Activated CD8-positive, alpha-beta memory T cell treated with anti-CD3 and anti-CD28 coated beads, Interleukin-2, amount 10 ng/mL, durations not matched to agents 7 days and 5 days (primary cell): ENCODE data around the gene PTPRD. TPM values are rescaled to one million over a fixed set of nuclear protein-coding genes. Genes with fewer than 3 reads are reported as not detected.
"Not testable (repeated sequence)": the region's sequence is repeated elsewhere in the genome, so short reads cannot be mapped to it uniquely, and the experiment has no call there.

Experiments
- ATAC-seq: fragments of 150-1000 bp; cut with Tn5 transposase; one replicate; pipeline ENCODE4 v1.10.0; 2021; ENCODE audit warnings: moderate library complexity
- CTCF ChIA-PET: fragments of 350-600 bp; sonication (Branson Sonifier 250); formaldehyde crosslinking; loops from one replicate; lab custom pipeline; 2021; ENCODE audit warnings: antibody characterized with exemption; lab: Charles Lee
- DNase-seq: peaks from one replicate; pipeline ENCODE4 v3.0.0-alpha.2; 2020
- H3K27ac Mint-ChIP-seq: one replicate; pipeline ENCODE4 v1.8.0; 2021; ENCODE audit warnings: mild to moderate bottlenecking, mixed read lengths
- H3K27me3 Mint-ChIP-seq: one replicate; pipeline ENCODE4 v1.8.0; 2021; ENCODE audit warnings: mixed read lengths
- H3K36me3 Mint-ChIP-seq: one replicate; pipeline ENCODE4 v1.8.0; 2021; ENCODE audit warnings: mild to moderate bottlenecking, mixed read lengths
- H3K4me1 Mint-ChIP-seq: one replicate; pipeline ENCODE4 v1.8.0; 2021; ENCODE audit warnings: mixed read lengths
- H3K4me3 Mint-ChIP-seq: one replicate; pipeline ENCODE4 v1.8.0; 2021; ENCODE audit warnings: mild to moderate bottlenecking, moderate library complexity, mixed read lengths
- H3K9me3 Mint-ChIP-seq: one replicate; pipeline ENCODE4 v1.8.0; 2022; ENCODE audit warnings: low read depth, mixed read lengths
- total RNA-seq, 2 experiments: library from RNA; stranded (reverse); gene quantifications; one replicate each; pipeline ENCODE4 v1.2.3, GENCODE V29; 2021

Gene PTPRD
- total RNA-seq, 2 experiments from 2014 or later: 0.07 TPM; not detected in 1

GRCh38 chr9:9483175-9483574 is 1129.6 kb downstream of the PTPRD start:
- Mint-ChIP-seq H3K4me1 (no peaks in the 10 kb centered on the region), H3K36me3 (no peaks in the 10 kb centered on the region), H3K9me3 (peaks cover 3% of the 10 kb centered on the region), H3K4me3 (no peak overlapping the region), H3K27ac (no peak overlapping the region), H3K27me3 (no peaks in the 10 kb centered on the region)
- CTCF ChIA-PET: no interaction called here
- DNase-seq (no peak), ATAC-seq (no peak)

- H3K4me3 Mint-ChIP-seq: no peak overlapping the region
- CTCF ChIA-PET: no interaction called here
Measured at GRCh38 chr9:9478741-9479140, 1134.1 kb downstream of the PTPRD start.

GRCh38 chr9:9469271-9469670 is 1143.5 kb downstream of the PTPRD start:
- H3K4me1 Mint-ChIP-seq: no peaks in the 10 kb centered on the region
- H3K27ac Mint-ChIP-seq: no peak overlapping the region
- H3K4me3 Mint-ChIP-seq: no peak overlapping the region
- H3K27me3 Mint-ChIP-seq: no peaks in the 10 kb centered on the region
- H3K9me3 Mint-ChIP-seq: peaks cover 7% of the 10 kb centered on the region
- ATAC-seq: no peak
- no peaks in the 10 kb centered on the region for H3K36me3 Mint-ChIP-seq
- CTCF ChIA-PET: no interaction called here
- DNase-seq: no peak

More at GRCh38 chr9:9478741-9479140, 1134.1 kb downstream of the PTPRD start:
- no peak overlapping the region for H3K27ac Mint-ChIP-seq
- H3K9me3 Mint-ChIP-seq: peaks cover 4% of the 10 kb centered on the region
- no peak for ATAC-seq
- no peaks in the 10 kb centered on the region for H3K27me3 Mint-ChIP-seq
- H3K36me3 Mint-ChIP-seq: no peaks in the 10 kb centered on the region
- DNase-seq: no peak
- no peaks in the 10 kb centered on the region for H3K4me1 Mint-ChIP-seq

- DNase-seq, H3K4me3 Mint-ChIP-seq, H3K36me3 Mint-ChIP-seq, CTCF ChIA-PET, H3K27me3 Mint-ChIP-seq, ATAC-seq, H3K27ac Mint-ChIP-seq, H3K4me1 Mint-ChIP-seq, H3K9me3 Mint-ChIP-seq: not testable (repeated sequence)
Measured at GRCh38 chr9:9441874-9442273, 1170.9 kb downstream of the PTPRD start.

GRCh38 chr9:9437641-9438040 is 1175.2 kb downstream of the PTPRD start:
- no peak overlapping the region for H3K4me3 Mint-ChIP-seq
- peaks cover 7% of the 10 kb centered on the region for H3K9me3 Mint-ChIP-seq
- CTCF ChIA-PET: no interaction called here
- no peaks in the 10 kb centered on the region for H3K4me1 Mint-ChIP-seq
- H3K27ac Mint-ChIP-seq: no peak overlapping the region
- DNase-seq (no peak), ATAC-seq (no peak)
- no peaks in the 10 kb centered on the region for H3K36me3 Mint-ChIP-seq
- H3K27me3 Mint-ChIP-seq: no peaks in the 10 kb centered on the region

GRCh38 chr9:9426454-9426853 is 1186.3 kb downstream of the PTPRD start:
- DNase-seq, ATAC-seq, CTCF ChIA-PET, H3K27me3 Mint-ChIP-seq, H3K36me3 Mint-ChIP-seq, H3K4me3 Mint-ChIP-seq, H3K4me1 Mint-ChIP-seq, H3K27ac Mint-ChIP-seq, H3K9me3 Mint-ChIP-seq: not testable (repeated sequence)

- CTCF ChIA-PET: no interaction called here
- Mint-ChIP-seq H3K36me3 (no peaks in the 10 kb centered on the region), H3K27ac (no peak overlapping the region), H3K27me3 (no peaks in the 10 kb centered on the region), H3K9me3 (peaks cover 3% of the 10 kb centered on the region), H3K4me1 (no peaks in the 10 kb centered on the region), H3K4me3 (no peak overlapping the region)
- DNase-seq (no peak), ATAC-seq (no peak)
Measured at GRCh38 chr9:9412241-9412640, 1200.6 kb downstream of the PTPRD start.

- Mint-ChIP-seq H3K27me3 (no peaks in the 10 kb centered on the region), H3K9me3 (peaks cover 3% of the 10 kb centered on the region), H3K4me3 (no peak overlapping the region), H3K27ac (no peak overlapping the region), H3K36me3 (no peaks in the 10 kb centered on the region), H3K4me1 (no peaks in the 10 kb centered on the region)
- DNase-seq (no peak), ATAC-seq (no peak)
- CTCF ChIA-PET: no interaction called here
Measured at GRCh38 chr9:9410736-9411135, 1202.1 kb downstream of the PTPRD start.

- peaks cover 2% of the 10 kb centered on the region for H3K9me3 Mint-ChIP-seq
- CTCF ChIA-PET: no interaction called here
- DNase-seq: no peak
Measured at GRCh38 chr9:9399982-9400381, 1212.8 kb downstream of the PTPRD start.

GRCh38 chr9:9396518-9396917 is 1216.3 kb downstream of the PTPRD start:
- no peak overlapping the region for H3K27ac Mint-ChIP-seq
- H3K4me1 Mint-ChIP-seq: no peaks in the 10 kb centered on the region
- no peaks in the 10 kb centered on the region for H3K36me3 Mint-ChIP-seq
- DNase-seq (no peak), ATAC-seq (no peak)
- no peak overlapping the region for H3K4me3 Mint-ChIP-seq
- CTCF ChIA-PET: no interaction called here
- H3K9me3 Mint-ChIP-seq: no peaks in the 10 kb centered on the region
- no peaks in the 10 kb centered on the region for H3K27me3 Mint-ChIP-seq

More at GRCh38 chr9:9399982-9400381, 1212.8 kb downstream of the PTPRD start:
- H3K4me1 Mint-ChIP-seq: no peaks in the 10 kb centered on the region
- H3K4me3 Mint-ChIP-seq: no peak overlapping the region
- no peak for ATAC-seq
- H3K36me3 Mint-ChIP-seq: no peaks in the 10 kb centered on the region
- H3K27me3 Mint-ChIP-seq: no peaks in the 10 kb centered on the region
- H3K27ac Mint-ChIP-seq: no peak overlapping the region

GRCh38 chr9:9395539-9395938 is 1217.3 kb downstream of the PTPRD start:
- no peaks in the 10 kb centered on the region for H3K4me1 Mint-ChIP-seq
- H3K9me3 Mint-ChIP-seq: no peaks in the 10 kb centered on the region
- CTCF ChIA-PET: no interaction called here
- H3K27me3 Mint-ChIP-seq: no peaks in the 10 kb centered on the region
- no peak overlapping the region for H3K27ac Mint-ChIP-seq
- ATAC-seq (no peak), DNase-seq (no peak)
- H3K36me3 Mint-ChIP-seq: no peaks in the 10 kb centered on the region
- no peak overlapping the region for H3K4me3 Mint-ChIP-seq

- Mint-ChIP-seq H3K36me3 (no peaks in the 10 kb centered on the region), H3K4me3 (no peak overlapping the region), H3K27me3 (no peaks in the 10 kb centered on the region), H3K9me3 (no peaks in the 10 kb centered on the region), H3K27ac (no peak overlapping the region), H3K4me1 (no peaks in the 10 kb centered on the region)
- DNase-seq: no peak
- CTCF ChIA-PET: no interaction called here
- no peak for ATAC-seq
Measured at GRCh38 chr9:9392755-9393154, 1220.0 kb downstream of the PTPRD start.

GRCh38 chr9:9389904-9390303 is 1222.9 kb downstream of the PTPRD start:
- Mint-ChIP-seq H3K27me3 (no peaks in the 10 kb centered on the region), H3K36me3 (no peaks in the 10 kb centered on the region), H3K4me1 (no peaks in the 10 kb centered on the region), H3K4me3 (no peak overlapping the region), H3K9me3 (no peaks in the 10 kb centered on the region), H3K27ac (no peak overlapping the region)
- DNase-seq: no peak
- ATAC-seq: no peak
- CTCF ChIA-PET: no interaction called here

GRCh38 chr9:9387511-9388115 is 1225.2 kb downstream of the PTPRD start:
- DNase-seq: no peak
- Mint-ChIP-seq H3K4me1 (no peaks in the 10 kb centered on the region), H3K9me3 (peaks cover 2% of the 10 kb centered on the region), H3K4me3 (no peak overlapping the region), H3K36me3 (no peaks in the 10 kb centered on the region), H3K27me3 (no peaks in the 10 kb centered on the region), H3K27ac (no peak overlapping the region)
- no peak for ATAC-seq
- CTCF ChIA-PET: no interaction called here

- peaks cover 3% of the 10 kb centered on the region for H3K9me3 Mint-ChIP-seq
- no peak for ATAC-seq
- CTCF ChIA-PET: interaction anchor here (0.8 kb wide), 1 partner anchor 16 kb away, joined by 3 read pairs; no protein-coding TSS in a partner anchor
- H3K4me3 Mint-ChIP-seq: no peak overlapping the region
- H3K36me3 Mint-ChIP-seq: no peaks in the 10 kb centered on the region
- no peaks in the 10 kb centered on the region for H3K27me3 Mint-ChIP-seq
- DNase-seq: no peak
- no peak overlapping the region for H3K27ac Mint-ChIP-seq
- no peaks in the 10 kb centered on the region for H3K4me1 Mint-ChIP-seq
Measured at GRCh38 chr9:9362332-9362731, 1250.5 kb downstream of the PTPRD start.
